Skeletal muscle satellite cell (primary cell): Measurements from ENCODE around the gene SLC66A1.

ENCODE experiments used
- H3K27me3 ChIP-seq: 2 replicates; pipeline ENCODE4 v1.7.0; 2013; ENCODE audit warnings: low read length; ENCODE audit not compliant: control insufficient read depth, insufficient read depth
- H3K36me3 ChIP-seq: 2 replicates; pipeline ENCODE4 v1.7.0; 2013; ENCODE audit warnings: mild to moderate bottlenecking, control low read depth, low read length; ENCODE audit not compliant: insufficient read depth
- H3K4me1 ChIP-seq: 2 replicates; pipeline ENCODE4 v1.7.0; 2013; ENCODE audit warnings: low read length; ENCODE audit not compliant: control insufficient read depth, insufficient read depth
- H3K4me2 ChIP-seq: 2 replicates; pipeline ENCODE4 v1.7.0; 2013; ENCODE audit warnings: mild to moderate bottlenecking, low read length
- H3K4me3 ChIP-seq: 2 replicates; pipeline ENCODE4 v1.7.0; 2013; ENCODE audit warnings: low read length
- H3K9ac ChIP-seq: 2 replicates; pipeline ENCODE4 v1.7.0; 2013; ENCODE audit warnings: mild to moderate bottlenecking, low read depth, low read length, moderate library complexity
- H3K9me3 ChIP-seq: replicated peaks from 2 replicates; pipeline ENCODE4 v1.7.0; 2013; ENCODE audit warnings: mild to moderate bottlenecking, control low read depth, low read length

SLC66A1 gene

DNA sequence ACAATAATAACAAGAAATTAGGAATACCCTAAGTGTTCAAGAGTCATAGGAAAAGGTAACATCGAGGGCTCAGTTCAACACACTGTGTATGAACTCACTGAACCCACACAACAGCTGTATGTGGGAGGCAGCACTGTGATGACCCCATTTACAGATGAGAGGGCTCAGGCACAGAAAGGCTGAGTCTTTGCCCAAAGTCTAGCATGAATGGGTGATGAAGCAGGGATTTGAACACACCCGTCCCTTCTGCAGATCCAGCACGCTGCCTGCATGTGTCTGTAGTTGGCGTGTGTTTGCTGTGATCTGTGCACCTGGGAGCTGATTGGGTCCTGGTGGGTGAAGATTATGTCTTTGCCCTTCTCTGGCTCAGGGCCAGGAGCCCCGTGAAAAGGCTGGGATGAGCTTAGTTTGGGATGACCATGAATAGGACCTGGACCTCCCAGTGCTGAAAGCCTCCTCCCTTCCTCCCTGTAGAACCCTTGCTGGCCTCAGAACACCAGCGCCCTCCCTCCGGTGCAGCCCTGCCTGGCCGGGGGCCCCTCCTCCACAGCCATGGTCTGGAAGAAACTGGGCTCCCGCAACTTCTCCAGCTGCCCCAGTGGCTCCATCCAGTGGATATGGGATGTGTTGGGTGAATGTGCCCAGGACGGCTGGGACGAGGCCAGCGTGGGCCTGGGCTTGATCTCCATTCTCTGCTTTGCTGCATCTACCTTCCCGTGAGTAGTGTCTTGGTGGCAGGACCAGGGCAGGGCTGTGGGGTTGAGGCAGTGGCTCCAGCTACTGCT lies 5.2 kb downstream of the SLC66A1 start:
- H3K4me2 ChIP-seq, result no peak overlapping the region
- no peaks in the 10 kb centered on the region for H3K9me3 ChIP-seq
- H3K4me1 ChIP-seq, result peaks cover 47% of the 10 kb centered on the region
- no peaks in the 10 kb centered on the region for H3K27me3 ChIP-seq
- H3K4me3 ChIP-seq, result no peak overlapping the region
- H3K9ac ChIP-seq, result no peak overlapping the region
- H3K36me3 ChIP-seq, result peaks cover 30% of the 10 kb centered on the region

DNA sequence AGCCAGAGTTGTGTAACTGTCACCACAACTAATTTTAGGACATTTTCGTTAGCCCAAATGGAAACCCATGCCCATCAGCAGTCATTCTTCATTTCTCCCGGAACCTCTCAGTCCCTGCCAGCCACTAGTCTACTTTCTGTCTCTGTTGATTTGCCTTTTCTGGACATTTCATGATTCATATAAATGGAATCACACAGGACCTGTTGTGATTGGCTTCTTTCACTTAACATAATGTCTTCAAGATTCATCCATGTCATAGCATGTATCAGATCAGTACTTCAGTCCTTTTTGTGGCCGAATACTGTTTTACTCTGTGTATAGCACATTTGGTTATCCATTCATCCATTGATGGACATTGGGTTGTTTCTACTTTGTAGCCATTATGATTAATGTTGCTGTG lies 7.1 kb downstream of the SLC66A1 start:
- Histone ChIP-seq H3K4me2 (no peak overlapping the region), H3K4me3 (no peak overlapping the region), H3K4me1 (peaks cover 31% of the 10 kb centered on the region), H3K9ac (no peak overlapping the region), H3K9me3 (no peaks in the 10 kb centered on the region), H3K36me3 (peaks cover 34% of the 10 kb centered on the region), H3K27me3 (no peaks in the 10 kb centered on the region)

DNA sequence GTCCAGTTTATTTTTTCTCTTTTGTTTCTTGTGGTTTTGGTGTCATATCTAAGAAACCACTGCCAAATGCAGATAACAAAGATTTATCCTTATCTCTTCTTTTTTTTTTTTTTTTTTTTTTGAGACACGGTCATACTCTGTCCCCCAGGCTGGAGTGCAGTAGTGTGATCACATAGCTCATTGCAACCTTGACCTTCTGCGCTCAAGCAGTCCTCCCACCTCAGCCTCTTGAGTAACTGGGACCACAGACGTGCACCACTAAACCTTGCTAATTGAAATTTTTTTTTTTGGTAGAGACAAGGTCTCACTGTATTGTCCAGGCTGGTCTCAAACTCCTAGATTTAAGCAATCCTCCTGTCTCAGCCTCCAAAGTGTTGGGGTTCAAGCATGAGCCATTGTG lies 8.9 kb downstream of the SLC66A1 start:
- Histone ChIP-seq H3K4me1 (peaks cover 12% of the 10 kb centered on the region), H3K36me3 (peaks cover 48% of the 10 kb centered on the region), H3K9me3 (no peaks in the 10 kb centered on the region), H3K27me3 (no peaks in the 10 kb centered on the region), H3K4me2 (no peak overlapping the region), H3K9ac (no peak overlapping the region), H3K4me3 (no peak overlapping the region)

DNA sequence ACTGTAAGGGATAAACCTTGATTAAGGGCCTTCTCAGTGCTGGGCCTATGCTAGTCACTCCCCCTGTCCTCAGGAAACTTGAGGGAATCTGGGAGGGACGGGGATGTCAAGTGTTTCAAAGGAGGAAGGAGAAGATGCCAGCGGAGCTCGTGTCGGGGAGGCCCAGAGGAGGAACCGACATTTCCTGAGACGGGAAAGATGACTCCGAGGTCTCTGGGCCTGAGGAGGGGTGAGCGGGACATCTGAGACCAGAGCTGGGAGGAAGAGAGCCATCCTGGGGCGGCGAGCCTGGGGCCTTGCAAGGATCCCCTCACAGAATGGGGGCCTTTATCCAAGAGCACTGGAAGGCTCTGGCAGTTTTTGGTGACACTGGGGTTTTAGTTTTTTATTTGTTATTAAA lies 10.4 kb downstream of the SLC66A1 start:
- Histone ChIP-seq H3K27me3 (no peaks in the 10 kb centered on the region), H3K36me3 (peaks cover 53% of the 10 kb centered on the region), H3K4me2 (no peak overlapping the region), H3K4me3 (no peak overlapping the region), H3K4me1 (peaks cover 5% of the 10 kb centered on the region), H3K9ac (no peak overlapping the region), H3K9me3 (no peaks in the 10 kb centered on the region)

DNA sequence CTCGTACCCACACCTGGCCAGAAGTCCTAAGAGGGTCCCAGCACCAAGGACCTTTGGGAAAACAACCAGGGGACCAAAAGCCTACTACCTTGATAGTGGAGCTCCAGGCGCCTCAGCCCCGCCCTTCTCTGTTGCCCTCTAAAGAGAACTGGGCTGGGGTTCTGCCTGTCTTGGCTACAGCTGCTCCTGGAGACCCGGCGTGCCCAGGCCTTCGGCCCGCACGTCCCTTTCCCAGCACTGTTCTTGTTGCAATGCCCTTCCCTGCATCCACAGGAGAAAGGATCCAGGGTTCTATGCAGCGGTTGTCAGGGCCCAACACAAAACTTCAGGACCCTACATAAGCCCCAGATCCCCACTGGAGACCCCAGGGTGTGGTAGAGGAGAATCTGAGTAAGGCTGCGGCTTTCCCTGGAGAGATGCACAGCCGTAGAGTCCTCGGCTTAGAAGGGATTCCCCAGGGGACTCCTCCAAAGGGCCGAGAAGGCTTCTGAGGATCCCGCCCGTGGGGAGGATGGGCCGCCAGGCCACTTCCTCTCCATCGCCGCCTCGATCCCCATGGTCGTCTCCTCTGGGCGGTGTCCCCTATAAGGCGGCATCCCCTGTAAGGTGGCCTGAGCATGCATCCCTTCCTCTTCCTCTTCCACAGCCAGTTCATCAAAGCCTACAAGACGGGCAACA lies 12.0 kb downstream of the SLC66A1 start:
- Histone ChIP-seq H3K9me3 (no peaks in the 10 kb centered on the region), H3K4me2 (no peak overlapping the region), H3K36me3 (peaks cover 54% of the 10 kb centered on the region), H3K4me3 (no peak overlapping the region), H3K4me1 (peaks cover 1% of the 10 kb centered on the region), H3K27me3 (no peaks in the 10 kb centered on the region), H3K9ac (no peak overlapping the region)

DNA sequence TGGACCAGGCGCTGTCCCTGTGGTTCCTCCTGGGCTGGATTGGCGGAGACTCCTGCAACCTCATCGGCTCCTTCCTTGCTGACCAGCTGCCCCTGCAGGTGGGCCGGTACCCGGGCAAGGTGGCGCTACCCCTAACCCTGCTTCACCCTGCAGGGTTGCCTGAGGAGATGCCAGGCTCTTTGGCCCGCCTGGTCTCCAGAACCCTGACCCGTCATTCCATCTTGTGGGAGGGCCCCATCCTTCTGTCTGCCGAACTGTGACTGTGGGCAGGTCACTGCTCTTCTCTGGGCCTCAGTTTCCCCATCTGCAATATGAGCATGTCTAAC lies 12.5 kb downstream of the SLC66A1 start:
- Histone ChIP-seq H3K4me1 (no peaks in the 10 kb centered on the region), H3K27me3 (no peaks in the 10 kb centered on the region), H3K4me3 (no peak overlapping the region), H3K9me3 (no peaks in the 10 kb centered on the region), H3K4me2 (no peak overlapping the region), H3K9ac (no peak overlapping the region), H3K36me3 (peaks cover 53% of the 10 kb centered on the region)

- peaks cover 53% of the 10 kb centered on the region for H3K36me3 ChIP-seq
- H3K4me2 ChIP-seq, result no peak overlapping the region
- H3K9me3 ChIP-seq, result no peaks in the 10 kb centered on the region
- no peaks in the 10 kb centered on the region for H3K27me3 ChIP-seq
- no peaks in the 10 kb centered on the region for H3K4me1 ChIP-seq
- H3K9ac ChIP-seq, result no peak overlapping the region
- no peak overlapping the region for H3K4me3 ChIP-seq
Observed at GRCh38 chr1:19325368-19325957, 13.3 kb downstream of the SLC66A1 start.

GRCh38 chr1:19325958-19326747 lies 14.0 kb downstream of the SLC66A1 start:
- no peak overlapping the region for H3K4me3 ChIP-seq
- no peaks in the 10 kb centered on the region for H3K9me3 ChIP-seq
- no peak overlapping the region for H3K4me2 ChIP-seq
- H3K4me1 ChIP-seq, result no peaks in the 10 kb centered on the region
- peaks cover 52% of the 10 kb centered on the region for H3K36me3 ChIP-seq
- H3K9ac ChIP-seq, result no peak overlapping the region
- no peaks in the 10 kb centered on the region for H3K27me3 ChIP-seq

DNA sequence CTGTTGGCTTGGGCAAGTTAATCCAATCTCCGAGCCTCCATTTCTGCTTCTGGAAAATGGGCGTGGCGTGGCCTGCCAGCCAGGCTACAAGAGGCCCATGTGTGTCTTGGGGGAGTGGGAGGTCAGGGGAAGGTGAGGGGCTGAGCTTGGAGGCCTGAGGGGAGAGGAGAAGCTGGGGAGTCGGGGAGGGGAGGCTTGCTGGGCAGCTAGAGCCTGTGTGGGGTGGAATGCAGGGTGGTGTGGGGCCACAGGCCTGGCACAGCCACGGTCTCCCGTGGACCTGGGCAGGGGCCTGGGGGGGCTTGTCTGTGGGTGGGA lies 14.6 kb downstream of the SLC66A1 start:
- peaks cover 50% of the 10 kb centered on the region for H3K36me3 ChIP-seq
- H3K9me3 ChIP-seq, result no peaks in the 10 kb centered on the region
- H3K9ac ChIP-seq, result no peak overlapping the region
- no peak overlapping the region for H3K4me2 ChIP-seq
- H3K4me3 ChIP-seq, result no peak overlapping the region
- H3K4me1 ChIP-seq, result no peaks in the 10 kb centered on the region
- H3K27me3 ChIP-seq, result no peaks in the 10 kb centered on the region

DNA sequence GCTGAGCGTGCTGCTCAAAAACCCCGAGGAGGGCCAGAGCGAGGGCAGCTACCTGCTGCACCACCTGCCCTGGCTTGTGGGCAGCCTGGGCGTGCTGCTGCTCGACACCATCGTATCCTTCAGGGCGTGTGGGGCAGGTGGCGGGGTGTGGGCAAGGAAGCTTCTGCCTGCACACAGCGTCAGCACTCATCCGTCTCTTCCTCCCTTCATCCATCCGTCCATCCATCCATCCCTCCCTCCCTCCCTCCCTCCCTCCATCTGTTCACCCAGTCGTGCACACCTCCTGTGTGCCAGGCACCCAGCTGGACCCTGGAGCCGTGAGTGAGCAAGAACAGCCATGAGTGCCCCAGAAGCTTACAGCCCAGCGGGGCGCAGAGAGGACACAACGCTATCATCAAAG lies 15.2 kb downstream of the SLC66A1 start:
- no peaks in the 10 kb centered on the region for H3K9me3 ChIP-seq
- H3K36me3 ChIP-seq, result peaks cover 50% of the 10 kb centered on the region
- no peak overlapping the region for H3K4me2 ChIP-seq
- no peaks in the 10 kb centered on the region for H3K27me3 ChIP-seq
- no peaks in the 10 kb centered on the region for H3K4me1 ChIP-seq
- no peak overlapping the region for H3K4me3 ChIP-seq
- H3K9ac ChIP-seq, result no peak overlapping the region

GRCh38 chr1:19327736-19328135 lies 15.6 kb downstream of the SLC66A1 start:
- H3K4me1 ChIP-seq, result no peaks in the 10 kb centered on the region
- H3K4me3 ChIP-seq, result no peak overlapping the region
- H3K9me3 ChIP-seq, result no peaks in the 10 kb centered on the region
- no peaks in the 10 kb centered on the region for H3K27me3 ChIP-seq
- H3K36me3 ChIP-seq, result peaks cover 46% of the 10 kb centered on the region
- no peak overlapping the region for H3K9ac ChIP-seq
- H3K4me2 ChIP-seq, result no peak overlapping the region
